Spleen (tissue), 7 donors: ENCODE measurements around the gene MEIOSIN.

Source experiments
- POLR2A ChIP-seq, 3 donors: fragments of 450-650 bp; IDR thresholded peaks; one replicate each; pipeline ENCODE4 v1.5.1; 2017; ENCODE audit warnings: antibody characterized with exemption in 3 of 3, mild to moderate bottlenecking in 1 of 3
- POLR2AphosphoS5 ChIP-seq, 3 donors: sonication (generic); formaldehyde crosslinking; IDR thresholded peaks; one replicate each; pipeline ENCODE4 v1.5.1; 2017; ENCODE audit warnings: antibody characterized with exemption in 3 of 3
- TF ChIP-seq, protein P1 (sequence below), 11 experiments: fragments of 200-600 bp in 7 of 11; fragments of 450-650 bp in 4 of 11; sonication (generic) in 4 of 11; IDR thresholded peaks in 8 of 11; conservative IDR thresholded peaks in 3 of 11; 1 replicate in 7 of 11; 2 replicates in 4 of 11; pipeline versions ENCODE4 v1.4.0 to v1.8.0; 2016 to 2021; ENCODE audit warnings: antibody characterized with exemption in 11 of 11, inconsistent platforms in 4 of 11, mild to moderate bottlenecking in 1 of 11
- donor health status: DM: no; HTN: no; CAD: no; lungs with moderate emphysema.
- donor health status: DM: no; HTN: no; CAD: no.
- donor health status: DM: no; HTN: no; CAD: no.

DNA sequence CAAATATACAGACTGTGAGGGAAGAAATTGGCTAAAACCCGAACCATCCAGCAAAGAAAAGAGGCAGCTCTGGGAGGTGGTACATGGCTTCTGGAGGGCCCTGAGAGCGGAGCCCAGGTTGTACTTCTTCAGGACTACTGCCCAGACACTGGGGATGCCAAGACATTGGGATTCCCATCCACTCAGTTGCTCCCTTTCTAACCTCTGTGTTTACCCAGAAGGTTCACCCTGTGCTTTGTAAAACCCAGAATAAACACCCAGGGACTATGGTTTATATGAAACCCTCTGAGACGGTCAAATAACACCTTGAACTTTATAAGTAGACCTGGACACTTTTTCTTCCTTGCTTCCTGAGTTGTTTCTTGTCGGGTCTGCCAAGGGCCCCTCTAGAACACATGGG, 9.7 kb downstream of the MEIOSIN start:
- TF ChIP-seq, protein P1, sequence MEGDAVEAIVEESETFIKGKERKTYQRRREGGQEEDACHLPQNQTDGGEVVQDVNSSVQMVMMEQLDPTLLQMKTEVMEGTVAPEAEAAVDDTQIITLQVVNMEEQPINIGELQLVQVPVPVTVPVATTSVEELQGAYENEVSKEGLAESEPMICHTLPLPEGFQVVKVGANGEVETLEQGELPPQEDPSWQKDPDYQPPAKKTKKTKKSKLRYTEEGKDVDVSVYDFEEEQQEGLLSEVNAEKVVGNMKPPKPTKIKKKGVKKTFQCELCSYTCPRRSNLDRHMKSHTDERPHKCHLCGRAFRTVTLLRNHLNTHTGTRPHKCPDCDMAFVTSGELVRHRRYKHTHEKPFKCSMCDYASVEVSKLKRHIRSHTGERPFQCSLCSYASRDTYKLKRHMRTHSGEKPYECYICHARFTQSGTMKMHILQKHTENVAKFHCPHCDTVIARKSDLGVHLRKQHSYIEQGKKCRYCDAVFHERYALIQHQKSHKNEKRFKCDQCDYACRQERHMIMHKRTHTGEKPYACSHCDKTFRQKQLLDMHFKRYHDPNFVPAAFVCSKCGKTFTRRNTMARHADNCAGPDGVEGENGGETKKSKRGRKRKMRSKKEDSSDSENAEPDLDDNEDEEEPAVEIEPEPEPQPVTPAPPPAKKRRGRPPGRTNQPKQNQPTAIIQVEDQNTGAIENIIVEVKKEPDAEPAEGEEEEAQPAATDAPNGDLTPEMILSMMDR (IDR thresholded peaks at IDR 0.05 in 8 of 11, conservative IDR thresholded peaks at IDR 0.05 in 3 of 11) = no peak
- TF ChIP-seq POLR2A (IDR thresholded peaks at IDR 0.05) = no peak
- TF ChIP-seq POLR2AphosphoS5 (IDR thresholded peaks at IDR 0.05) = no peak
